ENCODE results near the gene PHC2.
"Not testable (repeated sequence)": the region's sequence is repeated elsewhere in the genome, so short reads cannot be mapped to it uniquely, and the experiment has no call there.

Gene PHC2

DNA sequence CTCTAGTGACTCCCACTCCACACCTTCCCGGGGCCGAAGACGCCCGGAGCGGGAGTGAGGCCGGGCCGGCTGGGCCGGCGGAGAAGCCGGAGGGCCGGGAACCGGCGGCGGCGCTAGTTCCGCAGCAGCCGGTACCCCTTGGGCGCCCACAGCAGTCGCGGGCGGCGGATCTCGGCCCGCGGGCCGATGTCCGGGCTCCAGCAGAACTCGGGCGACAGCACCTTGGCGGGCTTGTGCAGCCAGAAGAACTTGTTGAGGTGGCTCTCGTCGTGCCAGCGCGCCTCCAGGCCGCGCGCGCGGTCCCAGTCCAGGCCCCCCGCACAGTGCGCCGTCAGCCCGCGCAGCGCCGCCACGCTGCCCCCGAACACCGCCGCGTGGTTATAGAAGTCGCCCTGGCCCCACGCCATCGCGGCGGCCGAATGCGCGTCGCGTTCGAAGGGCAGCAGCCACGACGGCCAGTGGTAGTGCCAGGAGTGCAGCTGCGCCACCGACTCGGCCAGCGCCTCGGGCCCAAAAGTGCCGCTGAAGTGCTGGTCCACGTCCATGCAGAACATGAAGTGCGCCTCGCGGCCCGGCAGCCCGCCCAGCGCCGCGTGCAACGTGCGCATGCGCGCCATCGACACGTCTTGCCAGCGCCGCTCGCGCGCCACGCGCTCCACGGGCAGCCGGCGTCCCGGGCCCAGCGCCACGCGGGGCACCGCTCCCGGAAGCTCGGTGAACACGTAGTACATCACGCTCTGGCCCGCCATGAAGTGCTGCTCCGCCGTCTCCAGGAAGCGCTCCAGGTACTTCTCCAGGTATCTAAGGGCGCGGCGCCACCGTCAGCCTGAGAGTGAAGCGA lies 124.0 kb downstream of the PHC2 start:
- DNase-seq: no peak

DNA sequence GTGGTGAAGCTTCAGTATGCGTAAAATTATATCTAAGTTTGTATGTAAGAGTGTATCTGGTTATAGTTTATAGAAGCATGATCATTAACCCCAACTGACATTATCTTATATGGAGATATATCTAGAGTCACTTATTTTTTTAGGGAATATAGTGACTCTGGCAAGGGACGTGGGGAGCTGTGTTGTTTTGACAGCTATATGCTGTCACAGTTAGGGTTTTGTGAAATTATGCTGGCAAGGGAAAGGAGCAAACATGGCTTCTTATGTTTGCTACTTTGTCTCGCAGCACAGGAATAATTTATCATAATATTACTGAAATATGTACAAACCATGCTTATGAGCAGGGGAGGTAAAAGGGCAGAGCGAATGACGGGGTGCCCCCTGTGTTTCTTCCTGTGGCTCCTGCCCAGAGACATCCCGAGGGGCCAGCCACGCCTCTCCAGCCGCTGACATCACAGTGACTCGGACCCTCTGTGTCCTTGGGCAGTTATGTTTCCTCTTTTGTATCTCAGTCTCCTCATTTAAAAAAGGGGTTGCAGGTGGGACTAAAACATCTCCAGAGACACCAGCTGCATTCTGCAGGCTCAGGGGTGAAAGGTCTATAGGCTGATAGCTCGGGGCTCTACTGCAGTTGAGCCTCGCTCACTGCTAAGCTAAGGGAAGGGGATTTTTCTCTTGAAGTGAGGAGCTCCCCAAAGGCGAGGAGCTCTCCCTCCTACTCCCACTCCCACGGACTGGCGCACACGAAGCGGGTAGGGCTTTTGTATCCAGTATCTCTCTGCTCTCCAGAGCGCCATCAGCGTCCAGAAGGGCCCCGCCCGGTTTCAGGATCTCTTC lies 124.9 kb downstream of the PHC2 start:
- no peak for DNase-seq

DNA sequence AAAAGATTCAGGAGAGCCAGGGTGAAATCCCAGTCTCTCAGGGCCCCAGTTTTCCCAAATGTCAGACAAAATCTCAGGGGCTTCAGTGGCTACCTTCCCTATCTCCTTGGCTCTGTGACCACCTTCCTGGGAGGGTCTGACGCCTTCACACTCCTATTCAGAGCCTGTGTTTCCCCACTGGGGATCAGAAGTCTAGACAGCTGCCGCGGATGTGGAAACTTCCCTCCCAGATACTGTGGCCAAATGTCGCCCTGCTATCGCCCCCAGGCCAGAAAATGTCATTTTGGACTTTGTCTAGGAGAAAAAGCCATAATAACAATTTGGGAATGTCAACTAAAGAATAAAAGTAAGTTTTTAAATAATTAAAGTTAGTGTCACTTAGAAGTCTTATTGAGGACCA lies 125.9 kb downstream of the PHC2 start:
- no peak for DNase-seq

DNA sequence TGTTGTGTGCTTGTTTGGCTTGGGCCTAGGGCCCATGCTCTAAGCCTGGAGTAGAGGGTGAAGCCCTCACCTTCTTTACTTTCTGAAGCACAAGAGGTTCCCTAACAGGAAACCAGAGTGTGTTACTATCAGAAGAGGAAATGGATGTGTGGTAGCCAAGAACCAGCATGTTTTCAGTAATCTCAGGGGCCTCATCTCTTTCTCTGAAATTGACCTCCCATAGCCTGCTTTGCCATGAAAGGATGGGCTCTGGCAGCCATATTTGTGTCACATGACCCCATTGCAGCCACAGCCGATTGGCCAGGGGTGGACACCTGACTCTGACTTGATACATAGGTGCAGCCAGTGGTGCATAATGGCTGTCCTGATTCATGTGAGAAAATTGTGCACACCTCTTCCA lies 128.6 kb downstream of the PHC2 start:
- no peak for DNase-seq

DNA sequence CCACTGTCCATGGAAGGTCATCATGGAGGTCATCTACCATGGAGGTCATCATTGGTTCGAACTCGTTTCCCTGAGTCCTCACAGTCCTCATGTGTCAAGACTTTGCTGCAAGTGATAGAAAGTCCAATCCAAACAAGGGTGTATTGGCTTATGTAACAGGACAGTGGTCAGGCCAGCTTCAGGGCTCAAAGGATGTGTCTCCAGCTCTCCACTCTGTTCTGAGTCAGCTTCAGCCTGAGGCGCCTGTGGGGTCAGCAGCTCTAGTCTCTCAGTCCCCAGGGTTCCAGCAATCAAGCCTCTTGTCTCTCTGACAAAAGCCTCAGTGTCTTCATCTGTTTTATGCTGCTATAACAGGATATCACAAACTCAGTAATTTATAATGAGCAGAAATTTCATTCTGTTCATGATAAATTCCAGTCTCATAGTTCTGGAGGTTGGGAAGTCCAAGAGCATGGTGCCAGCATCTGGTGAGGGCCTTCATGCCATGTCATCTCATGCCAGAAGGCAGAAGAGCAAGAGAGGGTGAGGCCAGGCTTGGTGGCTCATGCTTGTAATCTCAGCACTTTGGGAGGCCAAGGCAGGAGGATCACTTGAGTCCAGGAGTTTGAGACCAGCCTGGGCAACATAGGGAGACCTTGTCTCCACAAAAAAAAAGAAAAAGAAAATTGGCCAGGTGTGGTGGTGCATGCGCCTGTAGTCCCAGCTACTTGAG lies 129.5 kb downstream of the PHC2 start:
- DNase-seq: no peak

DNA sequence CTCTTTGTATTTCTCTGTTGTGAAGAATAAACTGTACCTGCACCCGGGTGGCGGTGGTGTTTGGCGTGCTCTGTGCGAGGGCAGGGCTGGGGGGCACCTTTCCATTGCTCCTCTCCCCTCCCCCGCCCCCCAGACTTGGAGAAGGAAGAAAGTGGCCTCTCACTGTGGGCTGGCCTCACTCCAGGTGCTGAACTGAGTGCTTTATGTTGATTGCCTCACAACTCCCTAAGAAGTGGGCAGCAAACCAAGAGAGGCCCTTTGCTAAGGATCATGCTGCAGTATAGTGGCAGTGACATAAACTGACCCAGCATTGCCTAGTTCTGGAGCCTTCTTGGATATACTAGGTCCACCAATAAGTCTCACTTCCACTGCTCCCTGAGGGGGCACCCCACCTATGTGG lies 130.2 kb downstream of the PHC2 start:
- DNase-seq: peak; percentile 33

DNA sequence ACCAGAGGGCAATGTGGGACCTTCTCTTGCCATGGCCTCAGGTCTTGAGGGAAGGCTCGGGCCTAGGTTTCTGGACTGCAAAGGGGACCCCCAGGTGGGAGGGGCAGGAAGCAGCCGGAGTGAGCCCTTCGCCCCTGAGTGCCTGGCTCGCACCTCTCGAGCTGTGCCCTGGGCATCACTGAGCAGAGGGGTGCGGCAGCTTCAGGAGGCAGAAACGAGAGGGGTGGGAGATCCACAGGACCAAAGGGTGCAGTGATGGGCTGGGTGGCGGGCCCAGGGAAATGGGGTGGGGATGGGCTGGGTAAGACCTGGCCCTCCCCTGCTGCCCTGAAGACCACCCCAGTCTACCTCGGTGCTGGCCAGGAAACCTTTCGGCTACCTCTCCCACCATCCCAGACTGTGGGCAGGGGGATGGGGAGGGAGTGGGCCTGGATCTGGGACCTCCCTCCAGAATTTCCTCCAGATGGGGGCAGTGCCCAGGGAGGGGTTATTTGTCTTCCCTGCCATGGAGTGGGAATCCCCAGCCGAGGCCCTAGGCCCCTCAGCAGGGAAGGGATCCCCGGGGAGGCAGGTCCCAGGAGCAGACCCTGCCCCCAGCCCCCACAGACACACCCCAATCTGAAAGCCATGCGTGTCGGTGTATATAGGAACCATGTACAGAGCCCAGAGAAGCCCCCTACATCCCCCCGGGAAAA lies 131.3 kb downstream of the PHC2 start:
- no peak for DNase-seq

DNA sequence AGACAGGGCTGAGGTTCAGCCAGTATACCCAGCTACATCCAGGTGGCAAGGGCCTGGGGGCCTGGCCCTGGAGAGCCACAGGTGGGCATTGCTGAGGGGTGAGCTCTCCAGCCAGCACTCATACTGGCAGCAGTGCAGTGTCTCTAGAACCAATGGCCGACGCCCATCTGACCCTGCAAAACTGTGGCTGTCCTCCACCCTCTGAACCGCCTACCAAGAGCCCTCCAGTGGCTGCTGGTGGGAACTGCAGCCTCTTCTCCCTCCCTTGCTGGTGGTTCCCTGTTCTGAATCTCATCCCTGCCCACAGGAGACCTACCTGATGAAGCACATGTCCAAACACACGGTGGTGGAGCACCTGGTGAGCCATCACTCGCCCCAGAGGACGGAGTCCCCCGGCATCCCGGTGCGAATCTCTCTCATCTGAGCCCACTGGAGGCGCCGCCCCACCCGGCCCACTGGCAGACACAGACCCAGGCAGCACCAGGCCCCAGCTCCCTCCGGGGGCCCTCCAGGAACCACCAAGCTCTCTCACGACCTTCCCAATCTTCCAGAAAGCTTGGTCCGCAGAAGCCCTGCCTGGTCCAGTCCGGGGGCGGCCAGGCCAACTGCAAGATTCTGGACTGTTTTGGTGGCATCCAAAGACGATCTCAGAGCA lies 132.1 kb downstream of the PHC2 start:
- peak; percentile 83 for DNase-seq

DNA sequence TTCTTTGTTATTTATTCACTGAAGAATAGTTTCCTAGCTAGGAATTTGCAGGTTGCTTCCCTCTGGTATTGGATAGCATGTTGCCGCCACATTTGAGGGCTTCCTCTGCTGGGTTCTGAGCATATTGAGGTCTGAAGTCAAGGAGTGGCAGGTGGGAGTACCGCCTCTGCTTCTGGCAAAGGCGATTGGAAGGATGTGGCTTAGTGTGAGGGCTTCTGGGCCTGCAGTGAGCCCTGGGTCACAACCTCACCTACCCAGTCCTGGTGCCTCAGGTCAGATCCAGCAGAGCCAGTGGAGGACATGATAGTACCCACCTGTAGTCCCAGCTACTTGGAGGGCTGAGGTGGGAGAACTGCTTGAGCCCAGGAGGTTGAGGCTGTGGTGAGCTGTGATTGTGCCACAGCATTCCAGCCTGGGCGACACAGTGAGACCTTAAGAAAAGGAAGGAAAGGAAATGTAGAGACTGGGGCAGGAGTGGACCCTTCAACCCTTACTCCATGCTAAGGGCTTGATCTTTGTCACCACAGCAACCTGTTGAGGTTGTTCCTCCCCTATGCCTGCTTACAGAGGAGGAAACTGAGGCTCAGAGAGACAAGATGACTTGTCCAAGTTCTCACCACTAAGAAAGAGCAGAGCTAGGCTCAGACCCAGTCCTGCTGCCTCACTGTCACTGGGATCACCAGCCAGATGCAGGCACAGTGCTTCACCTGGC lies 132.8 kb downstream of the PHC2 start:
- DNase-seq: no peak

DNA sequence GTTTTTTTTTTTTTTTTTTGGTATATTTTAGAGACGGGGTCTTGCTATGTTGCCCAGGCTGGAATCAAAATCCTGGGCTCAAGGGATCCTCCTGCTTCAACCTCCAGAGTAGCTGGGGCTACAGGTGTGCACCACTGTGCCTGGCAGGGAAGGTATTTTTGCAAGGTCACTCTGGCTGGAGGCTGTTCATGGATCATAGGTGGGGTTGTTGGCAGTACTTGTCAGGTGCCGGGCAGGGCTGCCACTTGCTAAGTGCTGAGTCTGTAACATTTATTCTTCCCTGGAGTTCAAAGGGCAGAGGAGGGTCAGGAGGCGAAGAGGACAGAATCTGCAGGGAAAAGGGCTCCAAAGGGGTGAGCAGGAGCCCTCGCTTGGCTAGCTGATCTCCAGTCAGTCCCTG lies 134.1 kb downstream of the PHC2 start:
- no peak for DNase-seq

DNA sequence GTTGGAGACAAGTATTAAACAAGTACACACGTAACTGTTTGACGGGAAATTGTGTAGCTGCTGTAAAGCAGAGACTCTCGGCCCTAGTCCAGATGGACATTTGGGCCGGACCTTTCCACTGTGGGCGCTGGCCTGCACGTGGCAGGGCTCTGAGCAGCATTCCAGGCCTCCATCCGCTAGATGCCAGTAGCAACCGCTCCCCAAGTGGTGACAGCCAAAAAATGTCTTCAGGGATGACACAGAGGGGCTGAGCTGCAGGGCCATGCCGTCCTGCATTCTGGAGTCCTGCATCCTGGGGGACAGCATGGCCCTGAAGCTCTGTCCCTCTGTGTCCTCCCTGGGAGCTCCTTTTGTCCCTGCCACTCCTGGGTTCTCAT lies 134.8 kb downstream of the PHC2 start:
- no peak for DNase-seq

DNA sequence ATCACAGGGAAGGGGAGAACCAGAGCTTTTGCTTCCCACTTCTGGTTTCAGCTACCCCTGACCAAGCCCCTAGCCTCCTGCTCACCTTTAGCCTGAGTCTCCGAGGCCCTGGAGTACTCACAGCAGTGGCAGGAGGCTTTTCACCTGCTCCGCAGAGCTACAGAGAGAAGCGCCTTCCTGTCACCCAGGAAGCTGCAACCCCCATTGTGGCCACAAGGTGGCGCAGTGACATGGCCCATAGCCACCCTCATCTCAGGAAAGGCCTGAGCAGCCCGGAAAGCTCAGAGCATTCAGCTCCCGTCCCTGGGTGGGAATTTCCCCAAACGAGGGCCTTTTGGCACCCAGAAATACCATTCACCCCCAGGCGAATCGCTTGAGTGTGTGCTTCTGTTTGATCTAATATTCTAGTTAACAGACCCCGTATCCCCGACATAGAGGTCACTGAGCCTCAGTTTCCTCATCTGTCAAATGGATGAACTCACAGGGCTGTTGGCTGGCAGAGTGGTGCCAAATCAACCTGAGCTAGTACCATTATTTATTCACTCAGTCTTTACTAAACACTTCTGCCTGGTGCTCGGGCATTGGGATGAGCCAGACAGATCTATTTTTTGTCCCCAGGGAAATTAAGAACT lies 135.3 kb downstream of the PHC2 start:
- peak; percentile 90 for DNase-seq

DNA sequence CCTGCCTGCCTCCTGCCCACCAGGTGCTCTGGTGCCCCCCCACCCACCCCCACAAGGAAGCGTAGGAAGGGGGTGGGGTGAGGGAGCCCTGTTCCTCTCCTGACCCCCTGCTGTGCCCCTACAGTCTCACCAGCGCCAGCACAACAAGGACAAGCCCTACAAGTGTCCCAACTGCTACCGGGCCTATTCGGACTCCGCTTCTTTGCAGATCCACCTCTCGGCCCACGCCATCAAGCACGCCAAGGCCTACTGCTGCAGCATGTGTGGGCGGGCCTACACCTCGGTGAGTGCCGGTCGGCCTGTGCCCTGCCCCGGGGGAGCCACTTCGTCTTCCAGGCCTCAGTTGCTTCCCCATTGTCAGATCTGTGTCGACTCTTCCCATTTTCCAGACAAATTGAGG lies 135.9 kb downstream of the PHC2 start:
- no peak for DNase-seq

DNA sequence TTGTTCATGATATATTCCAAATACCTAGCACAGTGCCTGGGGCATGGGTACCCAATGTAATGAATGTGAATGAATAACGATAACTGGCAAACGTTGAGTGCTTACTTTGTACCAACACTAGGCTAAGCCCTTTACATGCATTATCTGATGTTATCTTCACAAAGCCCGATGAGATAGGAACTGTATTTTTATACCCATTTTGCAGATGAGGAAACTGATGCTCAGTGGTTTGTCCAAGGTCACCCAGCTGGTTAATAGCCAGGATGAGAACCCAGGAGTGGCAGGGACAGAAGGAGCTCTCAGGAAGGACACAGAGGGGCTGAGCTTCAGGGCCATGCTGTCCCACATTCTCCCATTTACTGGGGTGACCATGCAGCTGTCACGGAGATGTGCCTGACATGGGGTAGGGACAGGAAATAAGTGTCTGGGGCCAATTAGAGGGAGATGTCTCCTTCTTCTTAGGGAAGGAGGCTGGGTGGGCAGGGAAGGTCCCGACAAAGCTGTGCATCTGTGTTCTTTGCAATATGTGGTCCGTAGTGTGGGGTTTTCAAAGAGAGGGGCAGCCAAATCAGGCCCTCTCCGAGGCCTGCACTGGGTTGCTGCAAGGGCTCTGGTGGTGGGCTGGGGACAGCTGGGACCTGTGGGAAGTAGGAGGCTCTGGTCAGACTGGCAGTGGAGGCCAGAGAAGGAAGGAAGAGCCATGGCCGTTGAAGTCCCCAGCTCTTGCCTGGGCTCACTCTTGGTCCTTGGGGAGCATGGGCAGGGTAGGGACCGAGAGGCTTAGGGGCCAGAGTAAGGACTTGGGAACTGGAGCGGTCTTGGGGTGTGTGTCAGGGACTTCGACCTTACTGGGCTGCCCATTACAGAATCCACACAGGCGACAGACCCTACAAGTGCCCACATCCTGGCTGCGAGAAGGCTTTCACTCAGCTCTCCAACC lies 136.6 kb downstream of the PHC2 start:
- DNase-seq: no peak

DNA sequence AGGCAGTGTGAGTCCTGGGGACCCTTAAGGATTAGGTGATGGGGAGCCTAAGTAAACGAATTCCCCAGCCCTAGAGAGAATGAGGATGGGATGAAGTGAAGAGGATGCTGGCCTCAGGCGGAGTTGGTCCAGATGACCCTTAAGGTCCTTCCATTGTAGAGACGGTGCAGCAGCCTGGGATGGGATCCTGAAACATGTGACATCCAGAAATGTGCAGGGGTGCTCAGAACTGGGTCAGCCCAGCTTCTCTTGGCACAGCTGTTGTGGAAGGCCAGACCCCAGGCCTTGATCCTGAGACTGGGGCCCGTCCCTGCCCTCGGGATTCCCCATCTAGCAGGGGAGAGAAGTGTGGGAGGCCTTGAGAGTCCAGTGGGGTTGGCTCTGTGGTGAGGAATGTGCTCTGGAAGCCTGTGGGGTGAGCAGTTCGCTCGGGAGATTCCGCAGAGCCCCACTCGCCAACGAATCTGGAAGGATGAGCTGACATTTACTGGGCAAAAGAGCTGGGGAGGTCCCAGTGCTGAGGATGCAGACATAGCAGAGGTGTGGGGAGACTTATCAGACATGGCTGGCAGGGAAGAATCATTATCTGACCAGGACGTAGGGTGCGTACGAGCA lies 138.1 kb downstream of the PHC2 start:
- DNase-seq: no peak

DNA sequence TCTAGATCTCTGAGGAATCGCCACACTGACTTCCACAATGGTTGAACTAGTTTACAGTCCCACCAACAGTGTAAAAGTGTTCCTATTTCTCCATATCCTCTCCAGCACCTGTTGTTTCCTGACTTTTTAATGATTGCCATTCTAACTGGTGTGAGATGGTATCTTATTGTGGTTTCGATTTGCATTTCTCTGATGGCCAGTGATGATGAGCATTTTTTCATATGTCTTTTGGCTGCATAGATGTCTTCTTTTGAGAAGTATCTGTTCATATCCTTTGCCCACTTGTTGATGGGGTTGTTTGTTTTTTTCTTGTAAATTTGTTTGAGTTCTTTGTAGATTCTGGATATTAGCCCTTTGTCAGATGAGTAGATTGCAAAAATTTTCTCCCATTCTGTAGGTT lies 140.3 kb downstream of the PHC2 start:
- DNase-seq: not testable (repeated sequence)

DNA sequence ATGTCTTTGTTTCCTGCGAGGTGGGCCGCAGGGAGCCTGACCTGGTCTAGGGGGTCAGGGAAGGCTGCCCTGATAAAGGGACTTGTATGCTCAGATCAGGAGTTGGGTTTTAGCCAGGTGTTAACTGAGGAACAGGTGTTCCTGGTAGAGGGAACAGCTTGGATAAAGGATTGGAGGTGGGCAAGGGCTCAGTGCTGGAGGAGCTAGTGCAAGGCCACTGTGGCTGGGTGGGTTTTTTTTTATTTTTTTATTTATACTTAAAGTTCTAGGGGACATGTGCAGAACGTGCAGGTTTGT lies 141.1 kb downstream of the PHC2 start:
- DNase-seq: no peak

DNA sequence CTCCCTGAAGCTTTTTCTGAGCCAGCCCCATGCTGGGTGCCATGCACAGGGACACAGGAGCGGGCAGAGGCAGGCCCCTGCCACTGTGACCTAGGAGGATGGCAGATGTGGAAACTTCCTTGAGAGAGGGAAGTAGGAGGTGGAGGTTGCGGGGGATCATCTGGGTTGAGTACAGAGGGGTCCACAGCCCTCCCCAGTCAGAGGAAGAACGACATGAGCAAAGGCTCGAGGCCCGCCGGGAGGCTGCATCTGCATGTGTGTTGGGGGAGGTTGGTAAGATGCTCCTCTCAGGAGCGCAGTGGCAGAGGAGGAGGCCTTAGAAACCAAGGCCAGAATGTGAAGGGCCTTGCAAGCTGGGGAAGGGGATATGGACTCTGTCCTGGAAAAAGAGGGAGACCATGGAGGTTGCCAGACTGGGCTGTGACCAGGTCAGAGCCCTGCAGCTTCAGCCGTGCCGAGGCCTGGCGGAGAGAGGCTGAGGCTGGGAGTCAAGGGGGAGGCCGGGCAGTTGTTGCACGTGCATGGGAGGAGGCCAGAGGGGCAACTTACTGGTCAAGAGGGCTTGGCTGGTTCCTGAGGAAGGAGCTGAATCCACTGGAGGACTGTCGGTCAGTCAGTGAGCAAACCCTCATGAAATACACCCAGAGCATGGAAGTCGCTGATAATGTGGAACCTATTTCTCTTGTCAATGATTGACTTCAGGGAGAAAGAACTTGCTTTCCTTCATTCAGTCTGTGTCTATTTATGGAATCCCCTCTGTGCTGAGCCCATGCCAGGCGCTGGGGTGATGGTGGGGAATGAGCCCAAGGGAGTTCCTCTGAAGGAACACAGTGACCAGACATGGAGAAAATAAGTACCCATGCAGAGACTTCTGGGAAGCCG lies 141.7 kb downstream of the PHC2 start:
- DNase-seq: no peak

DNA sequence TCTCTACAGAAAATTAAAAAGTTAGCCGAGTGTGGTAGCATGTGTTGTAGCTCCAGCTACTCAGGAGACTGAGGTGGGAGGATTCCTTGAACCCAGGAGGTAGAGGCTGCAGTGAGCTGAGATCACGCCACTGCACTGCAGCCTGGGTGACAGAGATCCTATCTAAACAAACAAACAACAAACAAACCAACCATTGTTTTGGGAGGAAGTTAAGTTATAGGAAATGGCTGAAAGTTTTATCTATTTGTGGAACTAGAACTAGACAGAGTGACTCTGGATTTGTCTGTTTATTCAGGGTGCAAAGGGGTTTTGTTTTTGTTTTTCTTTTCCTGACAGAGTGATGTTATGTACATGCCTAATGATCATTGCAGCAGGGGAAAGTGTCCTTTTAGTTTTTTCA lies 143.6 kb downstream of the PHC2 start:
- no peak for DNase-seq
